ENCODE results near the gene IFI30. TPM values are rescaled to one million over a fixed set of nuclear protein-coding genes. Genes with fewer than 3 reads are reported as not detected.

IFI30 gene
- total RNA-seq, 1 donor, result 23.1 TPM

DNA sequence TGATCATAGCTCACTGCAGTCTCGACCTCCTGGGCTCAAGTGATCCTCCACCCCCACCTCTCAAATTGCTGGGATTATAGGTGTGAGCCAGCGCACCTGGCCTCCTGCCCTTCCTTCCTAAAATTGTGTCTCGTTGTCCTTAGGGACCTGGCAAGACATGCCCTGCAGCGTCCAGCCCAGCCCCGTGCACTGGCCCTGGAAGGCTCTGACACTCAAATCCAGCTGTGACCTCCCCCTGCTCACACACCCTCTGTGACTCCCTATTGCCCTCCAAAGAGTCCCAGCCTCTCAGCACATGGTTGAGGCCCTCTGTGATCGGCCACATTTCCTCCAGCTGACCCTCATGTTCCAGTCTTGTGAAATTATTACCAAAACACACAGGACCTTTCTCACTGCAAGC lies 24.3 kb downstream of the IFI30 start:
- TF ChIP-seq, protein P1, sequence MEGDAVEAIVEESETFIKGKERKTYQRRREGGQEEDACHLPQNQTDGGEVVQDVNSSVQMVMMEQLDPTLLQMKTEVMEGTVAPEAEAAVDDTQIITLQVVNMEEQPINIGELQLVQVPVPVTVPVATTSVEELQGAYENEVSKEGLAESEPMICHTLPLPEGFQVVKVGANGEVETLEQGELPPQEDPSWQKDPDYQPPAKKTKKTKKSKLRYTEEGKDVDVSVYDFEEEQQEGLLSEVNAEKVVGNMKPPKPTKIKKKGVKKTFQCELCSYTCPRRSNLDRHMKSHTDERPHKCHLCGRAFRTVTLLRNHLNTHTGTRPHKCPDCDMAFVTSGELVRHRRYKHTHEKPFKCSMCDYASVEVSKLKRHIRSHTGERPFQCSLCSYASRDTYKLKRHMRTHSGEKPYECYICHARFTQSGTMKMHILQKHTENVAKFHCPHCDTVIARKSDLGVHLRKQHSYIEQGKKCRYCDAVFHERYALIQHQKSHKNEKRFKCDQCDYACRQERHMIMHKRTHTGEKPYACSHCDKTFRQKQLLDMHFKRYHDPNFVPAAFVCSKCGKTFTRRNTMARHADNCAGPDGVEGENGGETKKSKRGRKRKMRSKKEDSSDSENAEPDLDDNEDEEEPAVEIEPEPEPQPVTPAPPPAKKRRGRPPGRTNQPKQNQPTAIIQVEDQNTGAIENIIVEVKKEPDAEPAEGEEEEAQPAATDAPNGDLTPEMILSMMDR (IDR thresholded peaks at IDR 0.05; ENCODE audit: insufficient read depth, low read length), result no peak

DNA sequence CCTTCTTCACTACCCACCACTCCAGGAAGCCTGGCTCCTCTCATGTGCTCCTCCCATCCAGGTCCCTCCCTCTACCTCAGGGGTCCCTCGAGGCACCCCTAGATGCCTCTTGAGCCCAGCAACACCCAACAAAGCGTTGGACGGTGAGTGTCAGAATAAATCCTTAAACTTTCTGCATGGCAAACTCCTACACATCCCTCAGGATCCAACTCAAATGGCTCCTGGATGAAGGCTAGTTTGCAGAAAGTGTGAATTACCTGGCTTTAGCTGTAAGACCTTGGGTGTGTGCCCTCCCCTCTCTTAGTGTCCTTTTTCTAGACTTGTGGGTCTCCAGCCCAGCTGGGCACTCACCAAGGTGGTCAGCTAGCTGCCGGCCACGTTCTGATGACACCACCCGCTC lies 24.8 kb downstream of the IFI30 start:
- TF ChIP-seq, protein P1 (IDR thresholded peaks at IDR 0.05; ENCODE audit: insufficient read depth, low read length), result no peak
- no peak overlapping the region for H3K4me3 ChIP-seq (ENCODE audit: low read depth, low read length)
- DNase-seq (ENCODE audit: low read depth), result no peak

More for the DNA sequence above, 24.3 kb downstream of the IFI30 start:
- DNase-seq (ENCODE audit: low read depth), result no peak
- no peak overlapping the region for H3K4me3 ChIP-seq (ENCODE audit: low read depth, low read length)

DNA sequence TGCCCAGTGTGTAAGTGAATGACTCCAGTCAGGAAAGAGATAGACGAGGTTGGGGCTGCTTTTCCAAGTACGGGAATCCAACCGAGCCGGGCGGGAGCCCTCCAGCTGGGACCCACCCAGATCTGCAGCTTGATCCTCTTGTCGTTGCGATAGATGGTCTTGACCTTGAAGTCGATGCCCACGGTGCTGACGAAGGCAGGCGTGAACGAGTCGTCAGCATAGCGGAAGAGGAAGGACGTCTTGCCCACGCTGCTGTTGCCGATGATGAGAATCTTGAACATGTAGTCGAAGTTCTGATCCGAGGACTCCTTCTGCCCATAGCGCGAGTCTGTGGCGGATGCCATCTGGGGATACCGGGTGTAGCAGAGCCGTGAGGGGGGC lies 28.8 kb downstream of the IFI30 start:
- peak overlapping the region; percentile 97 for H3K4me3 ChIP-seq (ENCODE audit: low read depth, low read length)
- TF ChIP-seq, protein P1 (IDR thresholded peaks at IDR 0.05; ENCODE audit: insufficient read depth, low read length), result no peak
- DNase-seq (ENCODE audit: low read depth), result no peak

DNA sequence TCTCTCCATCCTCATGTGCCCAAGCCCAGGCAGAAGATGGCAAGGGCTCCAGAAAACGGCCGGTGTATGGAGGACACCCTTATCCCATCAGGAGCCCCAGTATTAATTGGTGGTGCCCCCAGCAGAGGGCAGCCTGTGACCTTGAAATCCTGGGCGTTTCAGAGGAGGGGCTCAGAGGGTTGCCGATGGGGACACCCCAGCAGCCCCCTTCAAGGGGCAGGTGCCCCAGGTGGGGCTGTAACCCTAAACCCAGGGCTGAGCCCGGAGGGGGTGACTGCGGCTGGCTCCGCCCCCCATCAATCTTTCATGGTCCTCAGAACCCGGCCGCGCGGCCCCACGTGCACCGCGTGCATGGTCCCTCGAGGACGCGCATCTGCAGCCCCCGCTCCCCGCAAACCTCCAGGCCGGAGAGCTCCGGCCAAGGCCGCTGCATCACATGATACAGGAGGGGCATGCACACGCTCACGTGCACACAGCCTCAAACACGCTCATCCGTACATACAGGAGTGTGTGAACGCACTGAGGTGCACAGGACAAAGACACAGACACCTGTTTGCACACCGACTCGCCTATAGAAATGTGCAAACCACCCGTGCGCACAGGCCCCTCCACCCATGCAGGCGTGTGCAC lies 29.3 kb downstream of the IFI30 start:
- H3K4me3 ChIP-seq (ENCODE audit: low read depth, low read length), result peak overlapping the region; percentile 97
- TF ChIP-seq, protein P1 (IDR thresholded peaks at IDR 0.05; ENCODE audit: insufficient read depth, low read length), result peak; percentile 44
- no peak for DNase-seq (ENCODE audit: low read depth)

DNA sequence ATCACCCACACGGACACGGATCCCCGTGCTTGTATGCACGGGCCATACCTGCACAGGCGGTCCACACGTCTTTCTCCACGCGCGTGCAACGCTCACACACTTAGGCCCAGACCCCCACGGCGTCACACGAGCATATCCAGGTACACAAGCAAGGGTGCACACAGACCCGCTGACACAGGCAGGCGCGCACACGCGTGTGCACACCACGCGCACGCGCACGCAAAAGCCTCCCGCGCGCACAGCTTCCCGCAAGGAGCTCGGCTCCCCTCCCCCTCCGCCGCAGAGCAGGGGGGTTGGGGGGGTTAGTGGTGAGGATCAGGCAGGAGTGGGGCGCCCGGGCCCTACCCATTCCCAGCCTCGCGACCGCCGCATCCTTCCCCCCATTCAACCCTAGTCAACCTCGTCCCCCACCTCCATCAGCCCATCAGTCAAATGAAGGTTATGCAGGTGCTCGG lies 29.8 kb downstream of the IFI30 start:
- TF ChIP-seq, protein P1 (IDR thresholded peaks at IDR 0.05; ENCODE audit: insufficient read depth, low read length), result no peak
- DNase-seq (ENCODE audit: low read depth), result no peak
- H3K4me3 ChIP-seq (ENCODE audit: low read depth, low read length), result peak overlapping the region; percentile 97

DNA sequence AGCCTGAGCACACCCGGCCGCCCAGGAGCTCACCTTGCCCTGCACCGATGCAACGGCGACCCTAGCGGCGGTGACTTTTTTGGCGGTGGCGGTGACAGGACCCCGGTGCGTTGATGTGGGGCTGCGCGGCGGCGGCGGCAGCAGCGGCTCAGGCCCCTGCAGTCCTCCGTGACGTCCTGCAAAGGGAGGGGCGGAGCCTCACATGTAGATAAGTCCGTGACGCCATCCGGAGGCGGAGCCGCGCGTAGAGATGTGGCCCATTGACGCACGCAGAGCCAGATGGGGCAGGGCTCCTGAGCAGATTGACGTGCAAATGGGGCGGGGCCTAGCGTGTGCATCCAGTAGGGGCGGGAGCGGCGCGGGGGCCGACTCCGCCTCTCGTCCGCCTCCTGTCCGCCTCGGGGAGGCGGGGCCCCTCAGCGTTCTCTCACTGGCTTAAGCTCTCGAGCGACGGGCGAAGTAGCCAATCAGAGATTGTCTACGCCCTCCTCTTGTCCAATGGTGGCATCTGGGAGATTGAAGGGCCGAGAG lies 30.3 kb downstream of the IFI30 start, which contains the start of gene RAB3A:
TSS of gene RAB3A (minus strand) at position 180 of the 531 bp plus-strand sequence. CDS start 1,302 bp downstream, outside the sequence.
- DNase-seq (ENCODE audit: low read depth), result peak; percentile 100
- peak within 1 kb of the TSS; percentile 97 for H3K4me3 ChIP-seq (ENCODE audit: low read depth, low read length)
- TF ChIP-seq, protein P1 (IDR thresholded peaks at IDR 0.05; ENCODE audit: insufficient read depth, low read length), result no peak
